Liver (tissue), 3 donors: ENCODE data around the gene MTHFSD.

Experiments used
- CTCF ChIP-seq: fragments of 150-350 bp; IDR thresholded peaks from 2 replicates; pipeline ENCODE4 v1.5.1; 2017; ENCODE audit warnings: improper control_type of control experiment, low read depth, low read length; ENCODE audit not compliant: missing input control
- EGR1 ChIP-seq, 2 donors: IDR thresholded peaks; 2 replicates each; pipeline ENCODE4 v1.6.1; 2016 to 2018; ENCODE audit warnings: antibody characterized with exemption in 2 of 2, low read depth in 2 of 2
- GABPA ChIP-seq, 2 donors: IDR thresholded peaks in 1 of 2; conservative IDR thresholded peaks in 1 of 2; 2 replicates each; pipeline ENCODE4 v1.6.1; 2016; ENCODE audit warnings: antibody characterized with exemption in 2 of 2, mild to moderate bottlenecking in 1 of 2, moderate library complexity in 1 of 2
- JUND ChIP-seq, 2 donors: IDR thresholded peaks; 2 replicates each; pipeline ENCODE4 v1.6.1; 2016; ENCODE audit warnings: antibody characterized with exemption in 2 of 2
- MAX ChIP-seq: IDR thresholded peaks from 2 replicates; pipeline ENCODE4 v1.6.1; 2016; ENCODE audit warnings: antibody characterized with exemption
- RAD21 ChIP-seq, 2 donors: IDR thresholded peaks; 2 replicates each; pipeline ENCODE4 v1.6.1; 2016; ENCODE audit warnings: antibody characterized with exemption in 2 of 2, mild to moderate bottlenecking in 2 of 2
- REST ChIP-seq: IDR thresholded peaks from 2 replicates; pipeline ENCODE4 v1.6.1; 2016; ENCODE audit warnings: antibody characterized with exemption, mild to moderate bottlenecking
- TAF1 ChIP-seq: conservative IDR thresholded peaks from 2 replicates; pipeline ENCODE4 v1.6.1; 2016; ENCODE audit warnings: antibody characterized with exemption, mild to moderate bottlenecking
- YY1 ChIP-seq: IDR thresholded peaks from 2 replicates; pipeline ENCODE4 v1.6.1; 2016; ENCODE audit warnings: antibody characterized with exemption, mild to moderate bottlenecking
- ZBTB33 ChIP-seq: IDR thresholded peaks from 2 replicates; pipeline ENCODE4 v1.6.1; 2016; ENCODE audit warnings: antibody characterized with exemption
- donor health status: healthy.
- donor health status: healthy.

GRCh38 chr16:86516623-86517003 is 38.4 kb downstream of the MTHFSD start:
- TF ChIP-seq RAD21 (IDR thresholded peaks at IDR 0.05), result no peak
- TF ChIP-seq CTCF, result no peak
- TF ChIP-seq GABPA (IDR thresholded peaks at IDR 0.05 in 1 of 2, conservative IDR thresholded peaks at IDR 0.05 in 1 of 2), result no peak
- no peak for TF ChIP-seq YY1
- TF ChIP-seq REST, result no peak
- TF ChIP-seq ZBTB33, result no peak
- TF ChIP-seq TAF1, result no peak
- TF ChIP-seq MAX, result no peak
- TF ChIP-seq EGR1 (IDR thresholded peaks at IDR 0.05; ENCODE audit: low read depth in 2 of 2), result no peak
- no peak for TF ChIP-seq JUND (IDR thresholded peaks at IDR 0.05)
